Ovary (tissue), 3 donors: ENCODE results near the gene IRF9.

Source experiments
- CTCF ChIP-seq, 3 donors: fragments of 450-650 bp in 2 of 3; fragments of 200-600 bp in 1 of 3; IDR thresholded peaks; one replicate each; pipeline versions ENCODE4 v1.5.1 to v1.8.0; 2016 to 2022; ENCODE audit warnings: antibody characterized with exemption in 3 of 3, mild to moderate bottlenecking in 1 of 3
- EP300 ChIP-seq: sonication (generic); formaldehyde crosslinking; IDR thresholded peaks from one replicate; pipeline ENCODE4 v1.6.1; 2017; ENCODE audit warnings: antibody characterized with exemption
- POLR2A ChIP-seq: fragments of 450-650 bp; IDR thresholded peaks from one replicate; pipeline ENCODE4 v1.6.1; 2017; ENCODE audit warnings: antibody characterized with exemption, mild to moderate bottlenecking, moderate library complexity
- donor health status: DM: no; HTN: no; CAD: no.

GRCh38 chr14:24184104-24184970 lies 23.3 kb downstream of the IRF9 start:
- TF ChIP-seq CTCF (IDR thresholded peaks at IDR 0.05) (no peak), POLR2A (no peak), EP300 (no peak)
